GM12878 (cell line): Measurements from ENCODE around the gene A1BG.

ENCODE experiments used
- BCL11A ChIP-seq: IDR thresholded peaks from 2 replicates; pipeline ENCODE4 v1.6.1; 2011; ENCODE audit warnings: low read depth, low read length
- CHD1 ChIP-seq: IDR thresholded peaks from 2 replicates; pipeline ENCODE4 v1.6.1; 2012; ENCODE audit warnings: low read depth, low read length, improper control_type of control experiment
- EGR1 ChIP-seq, 2 experiments: IDR thresholded peaks; 1 replicate in 1 of 2; 2 replicates in 1 of 2; pipeline ENCODE4 v1.6.1; 2011 to 2012; ENCODE audit warnings: low read depth in 2 of 2, low read length in 2 of 2, borderline replicate concordance in 1 of 2, mild to moderate bottlenecking in 1 of 2, moderate library complexity in 1 of 2
- FOXM1 ChIP-seq: IDR thresholded peaks from 2 replicates; pipeline ENCODE4 v1.6.1; 2012; ENCODE audit warnings: low read depth, mild to moderate bottlenecking, inconsistent platforms, low read length, moderate library complexity
- GABPA ChIP-seq: IDR thresholded peaks from 2 replicates; pipeline ENCODE4 v1.6.1; 2014; ENCODE audit warnings: antibody characterized with exemption, low read depth, mild to moderate bottlenecking, inconsistent platforms
- HDAC6 ChIP-seq: fragments of 200-600 bp; sonication (generic); IDR thresholded peaks from one replicate; pipeline ENCODE4 v1.8.0; 2017; ENCODE audit warnings: antibody characterized with exemption; ENCODE audit not compliant: unreplicated experiment
- RAD21 ChIP-seq: IDR thresholded peaks from 2 replicates; pipeline ENCODE4 v1.6.1; 2011; ENCODE audit warnings: mild to moderate bottlenecking, low read depth, low read length, moderate library complexity; ENCODE audit not compliant: insufficient read depth
- SP1 ChIP-seq: IDR thresholded peaks from one replicate; pipeline ENCODE4 v1.6.1; 2011; ENCODE audit warnings: low read depth, low read length
- TF ChIP-seq, protein P1 (sequence below): IDR thresholded peaks from 2 replicates; pipeline ENCODE4 v1.6.1; 2011; ENCODE audit warnings: mild to moderate bottlenecking, low read depth, low read length, moderate library complexity; ENCODE audit not compliant: insufficient replicate concordance
- TF ChIP-seq, protein P2 (sequence below), 3 experiments: IDR thresholded peaks in 2 of 3; conservative IDR thresholded peaks in 1 of 3; 2 replicates each; pipeline ENCODE4 v1.5.1; 2011; ENCODE audit warnings: low read depth in 3 of 3, low read length in 3 of 3, mild to moderate bottlenecking in 3 of 3, control low read depth in 2 of 3, moderate library complexity in 2 of 3, inconsistent platforms in 1 of 3, mixed read lengths in 1 of 3; ENCODE audit not compliant: control insufficient read depth in 2 of 3, insufficient read depth in 1 of 3; ENCODE audit errors: extremely low read depth in 1 of 3

DNA sequence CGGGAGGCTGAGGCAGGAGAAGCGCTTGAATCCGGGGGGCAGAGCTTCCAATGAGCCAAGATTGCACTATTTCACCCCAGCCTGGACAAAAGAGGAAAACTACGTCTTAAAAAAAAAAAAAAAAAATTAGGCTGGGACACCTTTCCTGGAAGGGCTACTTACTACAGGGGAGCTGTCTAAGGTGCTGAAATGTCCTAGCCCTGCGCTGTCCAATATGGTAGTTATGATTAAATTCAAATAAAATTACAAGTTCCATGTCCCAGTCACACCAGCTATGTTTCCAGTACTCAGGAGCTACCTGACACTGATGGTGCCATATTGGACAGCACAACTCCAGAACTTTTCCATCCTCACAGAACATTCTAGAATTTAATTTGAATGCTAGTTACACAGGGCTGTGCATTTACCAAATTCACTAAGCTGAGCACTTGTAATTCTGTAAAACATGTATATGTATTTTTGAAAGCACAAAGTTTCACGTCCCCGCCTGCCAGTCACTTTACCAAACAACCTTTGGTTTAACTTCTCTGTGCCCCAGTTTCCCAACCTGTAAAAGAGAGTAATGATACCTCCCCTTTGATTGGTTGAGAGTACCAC, 35.7 kb downstream of the A1BG start:
- TF ChIP-seq, protein P1, sequence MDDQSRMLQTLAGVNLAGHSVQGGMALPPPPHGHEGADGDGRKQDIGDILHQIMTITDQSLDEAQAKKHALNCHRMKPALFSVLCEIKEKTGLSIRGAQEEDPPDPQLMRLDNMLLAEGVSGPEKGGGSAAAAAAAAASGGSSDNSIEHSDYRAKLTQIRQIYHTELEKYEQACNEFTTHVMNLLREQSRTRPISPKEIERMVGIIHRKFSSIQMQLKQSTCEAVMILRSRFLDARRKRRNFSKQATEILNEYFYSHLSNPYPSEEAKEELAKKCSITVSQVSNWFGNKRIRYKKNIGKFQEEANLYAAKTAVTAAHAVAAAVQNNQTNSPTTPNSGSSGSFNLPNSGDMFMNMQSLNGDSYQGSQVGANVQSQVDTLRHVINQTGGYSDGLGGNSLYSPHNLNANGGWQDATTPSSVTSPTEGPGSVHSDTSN: no peak
- TF ChIP-seq EGR1 (IDR thresholded peaks at IDR 0.05; ENCODE audit: borderline replicate concordance in 1 of 2, low read depth in 2 of 2, low read length in 2 of 2) (no peak), CHD1 (no peak), FOXM1 (no peak), HDAC6 (no peak), GABPA (no peak), RAD21 (no peak), BCL11A (no peak), SP1 (no peak)
- TF ChIP-seq, protein P2, sequence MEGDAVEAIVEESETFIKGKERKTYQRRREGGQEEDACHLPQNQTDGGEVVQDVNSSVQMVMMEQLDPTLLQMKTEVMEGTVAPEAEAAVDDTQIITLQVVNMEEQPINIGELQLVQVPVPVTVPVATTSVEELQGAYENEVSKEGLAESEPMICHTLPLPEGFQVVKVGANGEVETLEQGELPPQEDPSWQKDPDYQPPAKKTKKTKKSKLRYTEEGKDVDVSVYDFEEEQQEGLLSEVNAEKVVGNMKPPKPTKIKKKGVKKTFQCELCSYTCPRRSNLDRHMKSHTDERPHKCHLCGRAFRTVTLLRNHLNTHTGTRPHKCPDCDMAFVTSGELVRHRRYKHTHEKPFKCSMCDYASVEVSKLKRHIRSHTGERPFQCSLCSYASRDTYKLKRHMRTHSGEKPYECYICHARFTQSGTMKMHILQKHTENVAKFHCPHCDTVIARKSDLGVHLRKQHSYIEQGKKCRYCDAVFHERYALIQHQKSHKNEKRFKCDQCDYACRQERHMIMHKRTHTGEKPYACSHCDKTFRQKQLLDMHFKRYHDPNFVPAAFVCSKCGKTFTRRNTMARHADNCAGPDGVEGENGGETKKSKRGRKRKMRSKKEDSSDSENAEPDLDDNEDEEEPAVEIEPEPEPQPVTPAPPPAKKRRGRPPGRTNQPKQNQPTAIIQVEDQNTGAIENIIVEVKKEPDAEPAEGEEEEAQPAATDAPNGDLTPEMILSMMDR (IDR thresholded peaks at IDR 0.05 in 2 of 3, conservative IDR thresholded peaks at IDR 0.05 in 1 of 3; ENCODE audit: control insufficient read depth in 2 of 3, extremely low read depth in 1 of 3, insufficient read depth in 1 of 3, low read depth in 3 of 3, low read length in 3 of 3): no peak
